ENCODE data around the gene MAPRE2.

DNA sequence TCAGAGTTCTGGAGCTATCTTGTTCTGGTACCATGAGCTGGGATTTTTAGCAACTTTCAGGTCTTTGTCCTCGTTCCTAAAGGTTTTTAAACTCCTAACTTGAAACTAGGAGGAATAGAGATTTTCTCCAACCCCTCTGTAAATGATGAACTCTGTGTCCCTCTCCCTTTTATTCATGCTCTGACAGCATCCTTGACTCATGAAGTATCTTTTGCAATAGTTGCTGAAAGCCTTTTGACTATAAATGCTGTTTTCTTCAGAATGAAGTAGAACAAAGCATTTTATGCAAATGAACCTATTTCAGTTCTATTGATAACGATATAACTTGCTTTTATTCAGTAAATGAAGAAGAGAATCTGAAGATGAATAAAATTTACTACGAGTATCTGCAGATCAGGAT, 17.0 kb upstream of the MAPRE2 start:
- TF ChIP-seq CTCF (IDR thresholded peaks at IDR 0.05) (no peak), POLR2A (IDR thresholded peaks at IDR 0.05; ENCODE audit: low read depth) (no peak)
